GM21825 (cell line): ENCODE data around the gene STAT1.

Experiments
- ATAC-seq: cut with Tn5 transposase; IDR thresholded peaks from one replicate; pipeline ENCODE4 v1.9.1; 2021; ENCODE audit warnings: mild to moderate bottlenecking, moderate library complexity; ENCODE audit not compliant: unreplicated experiment

The STAT1 gene

DNA sequence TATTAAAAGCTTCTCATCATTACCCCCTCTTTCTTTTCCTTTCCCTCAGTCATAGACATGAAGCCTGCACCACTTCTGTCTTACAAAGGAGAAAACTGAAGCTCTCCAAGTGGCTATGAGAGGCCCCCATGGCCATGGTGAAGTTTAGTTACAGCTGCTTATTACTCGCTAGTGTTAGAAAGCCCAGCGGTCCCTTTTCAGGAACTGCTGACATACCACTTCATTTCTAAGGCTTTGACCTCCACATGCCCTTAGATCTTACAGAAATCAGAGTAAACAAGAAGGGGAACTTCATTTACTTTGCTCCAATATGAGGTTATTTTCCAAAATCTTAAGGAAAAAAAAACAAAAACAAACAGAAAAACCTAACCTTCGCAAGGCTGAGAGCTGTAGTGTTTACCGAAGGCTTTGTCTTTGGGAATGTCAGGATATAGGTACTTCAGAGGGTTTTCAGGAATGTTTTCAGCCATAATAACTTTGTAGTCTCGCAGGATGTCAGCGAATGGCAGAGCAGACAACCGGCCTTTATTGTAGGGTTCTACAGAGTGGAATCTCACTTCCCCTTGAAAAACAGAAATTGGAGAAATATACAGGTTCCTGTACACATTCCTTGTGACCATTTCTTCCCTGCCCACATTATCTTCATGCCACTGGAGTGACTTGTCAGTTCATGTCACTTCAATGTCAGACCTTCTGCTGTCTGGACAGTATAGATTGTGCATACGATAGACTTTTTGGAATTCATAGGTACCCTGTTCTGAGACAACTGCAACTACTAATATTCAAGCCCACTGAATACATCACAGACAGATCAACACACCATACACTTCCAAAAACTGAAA, 18.8 kb upstream of the STAT1 start:
- no peak for ATAC-seq

DNA sequence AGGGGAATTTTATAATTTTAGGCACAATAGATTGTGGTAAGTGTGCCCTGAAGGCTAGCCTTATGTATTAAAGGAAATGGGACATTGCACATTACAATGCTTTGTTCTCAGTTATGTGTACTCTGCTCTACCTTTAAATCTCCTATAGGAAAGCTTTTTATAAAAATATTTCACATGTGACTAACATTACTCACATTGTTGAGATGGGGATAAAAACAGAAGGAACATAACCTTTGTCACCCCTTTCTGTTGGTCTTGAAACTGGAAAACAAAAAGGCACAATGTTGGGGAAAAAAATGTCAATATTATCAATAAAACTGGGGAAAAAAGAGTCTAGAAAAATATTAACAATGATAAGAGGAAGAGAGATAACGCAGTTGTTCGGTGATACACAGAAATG, 17.3 kb upstream of the STAT1 start:
- ATAC-seq: no peak

DNA sequence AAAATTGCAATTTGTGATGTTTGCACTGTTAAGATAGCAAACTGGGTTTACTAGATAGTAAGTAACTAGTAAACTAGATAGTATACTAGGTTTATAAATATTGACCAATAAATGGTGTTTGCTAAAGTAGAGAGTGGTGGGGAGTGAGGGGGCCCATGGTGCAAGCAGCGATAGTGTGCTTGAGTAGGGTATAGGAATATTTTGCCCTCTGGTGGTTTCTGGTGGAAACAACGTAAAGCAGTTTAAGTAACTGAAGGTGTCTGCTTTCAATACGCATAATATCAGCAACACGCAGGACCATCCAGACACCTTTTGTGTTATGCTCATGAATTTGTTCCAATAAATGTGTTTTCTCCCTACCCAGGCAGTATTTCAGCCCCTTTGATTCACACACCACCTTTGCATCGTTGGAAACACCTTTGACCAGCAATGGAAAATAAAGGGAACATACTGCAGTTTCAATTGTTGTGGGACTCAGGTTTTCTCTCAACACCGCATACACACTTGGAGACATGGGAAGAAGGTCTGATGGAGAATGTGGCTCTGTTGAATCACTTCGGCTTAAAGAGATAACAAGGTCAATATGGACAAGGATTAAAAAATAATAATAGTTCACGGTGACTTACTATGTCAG, 16.7 kb upstream of the STAT1 start:
- peak; percentile 77 for ATAC-seq

DNA sequence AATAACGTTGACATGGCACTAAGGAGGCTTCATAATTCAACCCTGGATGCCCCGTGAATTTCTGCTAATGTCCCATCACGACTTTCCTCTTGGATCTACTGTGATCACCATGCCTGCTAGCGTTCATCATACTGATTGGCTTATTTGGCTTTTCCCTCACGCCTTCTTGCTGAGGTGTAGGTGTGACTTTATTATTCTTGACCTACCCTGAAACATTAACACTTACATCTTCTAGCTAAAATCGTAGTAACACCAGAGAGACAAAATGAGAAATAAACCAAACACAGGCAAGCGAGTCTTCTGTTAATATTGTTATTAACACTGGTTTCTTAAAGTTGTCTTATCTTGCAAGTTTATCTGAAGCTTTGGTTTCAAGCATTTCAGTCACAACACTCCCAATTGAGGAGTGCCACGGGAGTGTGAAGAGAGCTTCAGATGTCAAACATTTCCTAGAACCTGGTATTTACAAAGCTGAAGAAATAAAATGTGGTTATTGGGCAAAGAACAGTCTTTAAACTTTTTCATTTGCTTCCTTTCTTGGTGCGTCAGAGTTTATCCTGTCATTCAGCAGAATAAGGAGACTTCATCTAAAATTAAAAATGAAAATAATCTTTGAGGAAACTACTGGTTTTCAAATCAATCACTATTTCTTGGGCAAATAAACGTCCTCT, 15.4 kb upstream of the STAT1 start:
- no peak for ATAC-seq

DNA sequence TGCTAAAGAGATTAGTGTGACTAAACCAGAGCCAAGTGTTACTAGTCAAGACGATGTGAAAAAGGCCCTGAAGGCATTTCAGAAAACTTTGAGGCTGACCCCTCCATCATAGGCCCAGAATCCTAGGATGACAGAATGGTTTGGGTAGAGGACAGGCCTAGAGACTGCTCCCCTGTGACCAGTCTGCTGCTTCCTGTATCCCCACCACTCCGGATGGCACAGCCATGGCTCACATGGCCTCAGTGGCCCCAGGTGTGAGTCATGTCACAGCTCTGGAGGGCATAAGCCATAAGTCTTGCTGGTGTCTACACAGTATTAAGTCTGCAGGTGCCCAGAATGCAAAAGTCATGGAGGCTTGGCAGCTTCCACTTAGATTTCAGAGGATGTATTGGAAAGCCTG, 12.4 kb upstream of the STAT1 start:
- no peak for ATAC-seq

DNA sequence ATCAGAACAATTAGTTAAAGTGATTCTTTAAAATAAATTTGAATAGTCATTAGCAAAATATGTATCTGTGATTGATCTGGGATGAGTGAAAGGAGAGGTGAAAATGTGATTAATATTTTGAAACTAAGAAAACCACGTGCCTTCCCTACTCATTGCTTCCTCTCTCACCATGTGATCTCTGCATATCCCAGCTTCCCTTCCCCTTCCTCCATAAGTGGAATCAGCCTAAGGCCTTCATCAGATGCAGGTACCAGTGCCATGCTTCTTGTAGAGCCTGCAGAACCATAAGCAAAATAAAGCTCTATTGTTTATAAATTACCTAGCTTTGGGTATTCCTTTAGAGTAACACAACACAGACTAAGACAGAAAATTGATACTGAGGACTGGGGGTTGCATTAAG, 11.2 kb upstream of the STAT1 start:
- ATAC-seq: no peak

DNA sequence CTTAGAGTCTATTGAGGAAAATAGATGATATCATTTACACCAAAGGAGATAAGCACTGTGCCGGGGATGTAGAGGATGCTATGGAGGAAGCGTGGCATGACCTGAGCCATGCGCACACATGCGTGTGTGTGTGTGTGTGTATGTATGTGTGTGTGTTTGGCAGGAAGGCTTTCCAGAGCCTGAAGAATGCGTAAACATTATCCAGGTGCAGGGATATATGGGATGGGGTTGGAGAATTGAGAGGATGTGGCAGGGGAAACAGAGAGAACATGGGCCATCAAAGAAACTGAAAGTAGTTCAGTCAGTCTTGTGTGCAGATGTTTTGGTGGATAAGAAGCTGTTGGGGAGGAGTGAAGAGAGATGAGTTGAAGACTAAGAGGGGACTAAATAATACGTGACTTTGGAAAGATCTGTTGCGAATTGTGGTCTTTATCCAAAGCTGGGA, 9.3 kb upstream of the STAT1 start:
- ATAC-seq: no peak

DNA sequence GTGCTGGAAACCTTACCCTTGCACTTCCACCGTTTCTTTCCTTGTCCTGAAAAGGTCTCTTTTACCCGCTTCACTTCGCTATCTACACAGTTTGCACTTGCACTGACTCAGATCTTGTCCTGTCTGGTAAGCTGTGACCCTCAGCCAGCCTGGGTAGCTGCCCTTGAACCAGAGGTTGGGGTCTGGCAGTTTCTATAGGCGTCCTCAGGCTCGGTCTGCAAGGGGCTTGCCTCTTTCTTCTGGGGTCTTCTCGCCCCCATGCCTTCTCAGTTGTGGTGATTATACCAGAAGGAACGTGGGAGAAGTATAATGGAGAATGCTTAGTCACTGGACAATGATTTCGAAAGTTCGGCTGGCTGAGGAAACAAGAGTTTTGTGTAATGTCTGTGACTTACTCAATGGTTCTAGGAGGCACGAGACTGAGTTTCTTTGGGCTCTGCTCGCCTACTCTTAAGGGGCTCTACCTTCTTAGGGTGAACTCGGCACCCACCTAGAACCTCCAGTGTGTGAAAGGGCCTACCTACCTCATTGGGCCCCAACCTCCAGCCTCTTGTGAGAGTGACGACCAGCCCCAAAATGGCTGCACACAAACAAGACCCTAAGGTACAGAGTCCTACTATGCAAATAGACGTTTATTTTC, 6.9 kb upstream of the STAT1 start:
- ATAC-seq: peak; percentile 14

DNA sequence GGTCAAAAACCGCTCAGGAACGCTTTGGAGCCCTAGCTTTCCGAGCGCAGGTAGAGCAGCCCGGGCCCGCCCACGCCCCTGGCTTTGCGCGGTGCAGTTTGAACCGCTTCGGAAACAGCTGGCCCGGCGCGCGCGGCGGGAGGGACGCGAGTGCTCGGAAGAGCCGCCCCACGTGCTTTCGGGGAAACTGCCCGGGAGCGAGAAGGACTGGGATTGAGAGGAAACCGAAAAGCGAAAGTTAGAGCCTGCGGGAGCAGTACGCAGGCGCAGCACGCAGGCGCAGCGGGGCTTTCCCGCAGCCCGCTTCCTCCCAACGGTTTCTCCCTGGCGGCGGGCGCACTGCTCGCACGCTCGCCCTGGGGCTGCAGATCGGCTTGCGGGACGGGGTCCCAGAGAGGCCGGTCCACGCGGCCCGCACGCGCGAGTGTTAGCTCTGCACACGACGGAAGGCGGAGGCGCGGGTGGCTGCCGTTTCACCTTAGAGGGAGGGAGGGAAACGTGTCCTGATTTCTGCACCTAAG, 6.3 kb upstream of the STAT1 start:
- peak; percentile 72 for ATAC-seq

DNA sequence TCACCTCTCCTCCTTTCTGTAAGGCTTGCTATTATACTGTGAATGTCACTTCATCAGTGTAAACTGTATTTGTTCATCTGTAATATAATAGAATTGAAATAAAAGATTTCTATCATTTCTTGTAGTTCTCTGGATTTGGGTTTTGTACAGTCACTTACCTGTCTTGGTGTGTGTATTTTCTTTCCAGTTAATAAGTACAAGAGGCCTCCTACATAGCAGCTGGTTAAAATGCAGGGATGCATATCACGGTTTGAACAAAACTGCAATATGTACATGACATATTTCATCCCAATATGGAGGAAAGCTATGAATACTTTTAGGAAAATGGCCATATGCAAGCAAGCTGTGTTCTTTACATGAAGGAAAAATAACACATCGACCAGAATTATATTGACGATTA, 5.4 kb upstream of the STAT1 start:
- ATAC-seq: no peak

DNA sequence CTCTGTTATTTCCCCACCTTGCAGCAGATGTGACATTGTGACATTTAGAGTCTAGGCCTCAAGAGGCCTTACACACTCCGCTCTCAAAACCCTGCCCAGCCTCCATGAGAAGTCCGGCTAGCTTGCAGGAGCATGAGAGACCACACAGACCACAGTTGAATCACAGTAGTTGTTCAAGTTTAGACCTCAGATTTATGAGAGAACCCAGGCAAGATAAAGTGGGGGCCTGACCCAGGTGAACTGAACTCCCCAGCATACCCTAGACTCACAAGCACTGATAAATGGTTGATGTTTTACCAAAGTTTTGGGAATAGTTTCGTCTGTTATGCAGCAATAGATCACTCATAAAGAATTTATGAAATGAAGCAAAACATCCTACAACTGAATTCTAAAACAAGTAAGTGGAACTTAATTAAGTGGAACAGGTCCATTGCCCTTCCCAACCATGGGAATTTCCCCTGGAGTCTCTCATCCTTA, 4.7 kb upstream of the STAT1 start:
- ATAC-seq: no peak

DNA sequence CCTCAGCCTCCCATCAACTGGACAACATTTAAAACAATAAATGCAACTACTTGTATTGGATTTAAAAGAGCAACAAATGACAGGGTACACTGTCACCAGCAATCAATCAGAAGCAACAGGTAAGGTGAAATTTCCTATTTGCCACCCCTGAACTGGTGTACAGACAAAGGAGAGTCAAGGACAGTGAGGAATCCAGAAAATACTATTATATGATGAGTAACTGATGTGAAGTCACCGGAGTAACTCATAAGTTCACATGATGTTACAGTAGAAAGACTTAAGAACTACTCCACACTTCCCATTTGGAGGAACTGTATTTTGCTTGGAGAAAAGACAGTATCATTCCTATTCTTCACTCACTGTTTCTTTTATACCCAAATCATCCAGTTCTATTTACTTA, 4.1 kb upstream of the STAT1 start:
- no peak for ATAC-seq

DNA sequence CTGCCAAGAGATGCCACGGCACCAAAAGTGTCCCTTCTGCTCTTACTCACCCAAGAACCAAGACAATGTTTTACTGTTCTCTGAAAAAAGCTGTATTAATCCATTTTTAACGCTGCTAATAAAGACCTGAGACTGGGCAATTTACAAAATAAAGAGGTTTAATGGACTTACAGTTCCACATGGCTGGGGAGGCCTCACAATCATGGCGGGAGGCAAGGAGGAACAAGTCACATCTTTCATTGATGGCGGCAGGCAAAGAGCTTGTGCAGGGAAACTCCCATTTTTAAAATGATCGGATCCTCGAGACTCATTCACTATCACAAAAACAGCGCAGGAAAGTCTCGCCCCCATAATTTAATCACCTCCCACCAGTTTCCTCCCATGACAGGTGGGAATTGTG, 1.9 kb upstream of the STAT1 start:
- no peak for ATAC-seq

DNA sequence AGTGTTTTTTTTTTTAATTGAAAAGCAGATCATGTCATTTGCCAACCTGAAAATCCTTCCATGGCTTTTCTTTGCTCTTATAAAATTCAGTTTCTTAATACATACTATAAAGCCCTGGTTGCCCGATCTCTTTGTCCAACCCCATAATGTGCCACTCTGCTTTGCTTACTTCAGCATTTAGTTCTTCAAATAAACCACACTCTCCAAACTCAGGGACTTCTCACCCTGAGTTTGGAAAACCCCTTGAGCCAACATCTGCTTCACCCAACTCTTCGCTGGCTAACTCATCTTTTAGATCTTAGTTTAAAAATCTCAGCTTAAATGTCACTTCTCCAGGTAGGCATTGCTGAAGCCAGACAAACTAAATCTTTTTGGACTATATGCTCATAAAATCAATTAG, 1.3 kb upstream of the STAT1 start:
- ATAC-seq: no peak

DNA sequence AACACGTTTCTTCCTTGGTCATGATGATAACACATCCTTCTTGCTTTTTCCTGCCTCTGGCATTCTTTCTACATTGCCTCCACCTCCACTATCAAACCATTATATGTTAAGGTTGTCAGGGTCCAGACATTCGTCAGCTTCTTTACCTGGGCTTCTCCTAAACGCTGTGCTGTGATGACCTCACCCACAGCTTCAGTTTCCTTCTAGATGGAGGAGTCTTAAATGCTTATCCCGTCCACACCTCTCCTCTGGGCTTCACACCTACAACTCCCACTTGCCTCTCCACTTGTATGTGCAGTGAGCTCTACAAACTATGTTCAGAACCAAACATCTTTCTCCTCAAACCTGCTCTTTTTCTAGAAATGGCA, 666 bp upstream of the STAT1 start:
- no peak for ATAC-seq

DNA sequence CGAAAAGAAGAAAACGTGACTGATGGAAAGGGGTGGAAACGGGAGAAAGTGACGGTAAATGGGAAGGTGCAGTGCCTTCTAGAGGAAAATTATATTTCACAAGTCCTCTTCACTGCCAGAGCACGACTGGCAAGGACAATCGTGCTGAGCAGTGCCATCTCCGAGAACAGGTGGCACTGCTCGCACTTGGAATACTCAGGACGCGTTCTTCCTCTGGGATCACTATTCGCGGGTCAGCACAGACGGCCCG, 364 bp downstream of the STAT1 start:
- no peak for ATAC-seq

DNA sequence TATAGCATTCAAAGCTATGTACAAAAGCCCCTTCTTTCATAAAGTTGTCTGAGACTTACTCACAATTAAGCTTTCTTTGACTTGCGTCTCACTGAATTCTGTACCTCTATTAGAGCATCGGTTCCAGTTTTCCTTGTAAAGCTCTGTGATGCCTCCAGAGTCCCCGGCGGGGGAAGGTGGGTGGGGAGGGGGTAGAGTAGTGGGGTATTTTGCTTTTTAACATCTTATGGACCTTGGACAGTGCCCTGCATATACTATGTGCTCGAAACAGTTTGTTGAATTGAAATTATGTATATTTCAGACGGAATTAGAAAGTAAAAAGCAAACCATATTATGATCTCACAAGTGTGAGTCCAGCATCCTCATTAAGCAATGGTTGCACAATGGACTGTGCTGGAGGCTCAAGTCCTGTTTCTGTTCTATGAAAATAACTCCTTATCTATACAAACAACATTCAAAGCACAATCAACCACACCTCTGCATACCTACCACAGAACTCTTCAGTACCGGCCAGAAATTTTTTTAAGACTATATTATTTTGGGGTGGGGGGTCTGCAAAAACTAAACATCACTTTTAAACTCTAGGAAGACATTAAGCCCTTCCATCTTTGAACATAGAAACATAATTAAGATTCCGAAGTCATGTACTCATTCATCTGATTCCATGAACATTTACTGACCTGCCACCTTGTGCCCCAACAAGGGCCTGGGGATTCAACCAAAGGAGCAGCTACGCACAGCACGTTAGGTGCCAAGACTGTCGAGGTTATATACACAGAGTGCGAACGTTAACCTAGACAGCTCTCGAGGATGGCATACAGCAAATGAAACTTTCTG, 908 bp downstream of the STAT1 start:
- no peak for ATAC-seq

DNA sequence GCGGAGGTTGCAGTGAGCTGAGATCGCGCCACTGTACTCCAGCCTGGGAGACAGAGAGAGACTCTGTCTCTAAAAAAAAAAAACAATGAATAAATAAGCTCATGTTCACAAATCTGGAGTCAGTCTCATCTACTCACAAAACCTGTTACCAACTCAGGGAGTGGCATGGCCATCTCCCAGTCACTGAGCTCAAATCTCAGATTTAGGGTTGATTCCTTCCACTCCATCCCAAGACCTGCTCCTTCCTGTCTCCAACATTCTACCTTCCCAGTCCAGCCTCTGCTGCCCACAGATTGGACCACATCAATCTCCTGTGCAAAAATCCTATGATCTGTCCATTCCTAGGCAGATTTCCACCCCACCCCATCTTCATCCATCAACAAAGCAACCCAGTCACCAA, 1.6 kb downstream of the STAT1 start:
- no peak for ATAC-seq

DNA sequence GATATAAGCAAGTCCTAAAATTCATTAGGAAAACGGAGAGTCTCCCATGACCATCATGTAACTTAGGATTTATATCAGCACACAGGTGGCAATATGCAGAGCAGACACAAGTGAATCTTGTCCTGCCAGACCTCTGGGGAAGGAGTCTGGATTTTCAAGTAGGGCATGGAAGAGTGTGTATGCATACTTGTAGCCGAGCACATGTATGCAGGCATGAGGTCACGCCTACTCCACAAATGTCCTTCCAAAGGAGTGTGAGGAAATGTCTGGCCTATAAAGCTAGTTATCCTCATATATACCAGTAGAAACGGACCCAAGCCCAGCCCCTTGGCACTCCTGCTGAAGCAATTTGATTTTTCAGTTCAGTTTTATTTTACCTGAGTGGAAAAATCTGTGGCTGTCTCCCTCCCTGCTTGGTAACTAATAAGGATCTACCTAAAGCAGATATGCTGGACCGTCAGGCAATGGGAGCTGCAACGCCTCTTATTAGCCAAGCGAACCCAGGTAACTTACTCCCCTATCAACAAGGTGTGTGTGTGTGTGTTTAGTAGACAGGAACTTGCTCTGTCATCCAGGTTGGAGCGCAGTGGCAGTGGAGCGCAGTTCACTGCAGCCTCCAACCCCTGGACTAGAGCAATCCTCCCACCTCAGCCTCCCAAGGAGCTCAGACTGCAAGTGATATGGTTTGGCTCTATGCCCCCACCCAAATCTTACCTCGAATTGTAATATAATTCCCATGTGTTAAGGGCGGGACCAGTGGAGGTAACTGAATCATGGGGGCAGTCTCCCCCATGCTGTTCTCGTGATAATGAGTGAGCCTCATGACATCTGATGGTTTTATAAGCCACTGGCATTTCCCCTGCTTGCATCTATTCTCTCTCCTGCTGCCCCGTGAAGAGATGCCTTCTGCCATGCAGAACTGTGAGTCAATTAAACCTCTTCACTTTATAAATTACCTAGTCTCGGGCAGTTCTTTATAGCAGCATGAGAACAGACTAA, 2.8 kb downstream of the STAT1 start:
- no peak for ATAC-seq
